Tibial artery (tissue), 4 donors: Measurements from ENCODE around the gene SREK1.

ENCODE experiments used
- DNase-seq, 2 donors: peaks; one replicate each; pipeline ENCODE4 v3.0.0-alpha.2; 2019
- H3K27ac ChIP-seq, 2 donors: fragments of 200-600 bp; sonication (generic) in 1 of 2; 1 replicate in 1 of 2; 2 replicates in 1 of 2; pipeline ENCODE4 v1.5.1; 2018 to 2019; ENCODE audit warnings: mild to moderate bottlenecking in 1 of 2
- H3K27me3 ChIP-seq, 2 donors: fragments of 200-600 bp; sonication (generic) in 1 of 2; one replicate each; pipeline versions ENCODE4 v1.5.1 to v1.6.0; 2016 to 2019
- H3K36me3 ChIP-seq, 3 donors: fragments of 200-600 bp; sonication (generic) in 2 of 3; one replicate each; pipeline ENCODE4 v1.5.1; 2016 to 2019; ENCODE audit warnings: mild to moderate bottlenecking in 2 of 3
- H3K4me1 ChIP-seq, 4 donors: fragments of 200-600 bp; sonication (generic) in 2 of 4; 1 replicate in 3 of 4; 2 replicates in 1 of 4; pipeline ENCODE4 v1.5.1; 2016 to 2019
- H3K4me3 ChIP-seq, 2 donors: fragments of 200-600 bp; sonication (generic) in 1 of 2; 1 replicate in 1 of 2; 2 replicates in 1 of 2; pipeline ENCODE4 v1.5.1; 2018 to 2019; ENCODE audit warnings: mild to moderate bottlenecking in 2 of 2
- H3K9me3 ChIP-seq, 3 donors: fragments of 200-600 bp; sonication (generic) in 1 of 3; one replicate each; pipeline ENCODE4 v1.5.1; 2016 to 2019
- CTCF ChIP-seq, 2 experiments: fragments of 200-600 bp in 1 of 2; fragments of 450-650 bp in 1 of 2; IDR thresholded peaks; one replicate each; pipeline ENCODE4 v1.5.1; 2017 to 2019; ENCODE audit warnings: antibody characterized with exemption in 2 of 2, mild to moderate bottlenecking in 1 of 2, moderate library complexity in 1 of 2
- intact Hi-C: fragments of 100-400 bp; cut with DNase I; formaldehyde crosslinking; loops from one replicate; pipeline ENCODE4 v1.15.0; 2023; ENCODE audit warnings: low total_unique reads

SREK1 gene

DNA sequence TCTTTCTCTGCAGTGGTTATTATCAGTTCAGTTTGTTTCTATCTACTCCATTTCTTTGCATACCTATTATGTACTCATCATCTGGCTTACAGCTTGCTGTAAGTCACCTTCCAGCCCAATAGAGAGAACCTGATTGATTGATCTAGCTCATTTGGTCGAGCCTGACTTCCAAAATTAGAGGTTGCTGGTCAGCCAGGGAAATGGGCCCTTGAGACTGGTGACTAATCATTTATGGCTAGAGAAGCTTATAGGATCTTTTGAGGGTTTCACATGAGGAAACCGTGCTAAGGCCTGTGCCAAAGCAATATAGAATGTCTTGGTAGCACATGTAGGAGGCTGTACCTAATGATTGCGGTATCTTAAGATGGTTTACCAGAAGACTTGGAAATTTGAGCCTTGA is 5.8 kb downstream of the SREK1 start:
- Histone ChIP-seq H3K27ac (no peak overlapping the region), H3K27me3 (no peaks in the 10 kb centered on the region), H3K36me3 (no peaks in the 10 kb centered on the region), H3K4me3 (no peak overlapping the region), H3K9me3 (no peaks in the 10 kb centered on the region), H3K4me1 (peaks cover 0 to 55% (median 21%) of the 10 kb centered on the region in 4 donors)
- intact Hi-C loops: loop anchor here (10.0 kb wide), 1 partner anchor 525 kb away; the partner anchor contains the start of genes SHLD3, TRAPPC13 and TRIM23
- no peak for TF ChIP-seq CTCF (IDR thresholded peaks at IDR 0.05)
- no peak for DNase-seq

DNA sequence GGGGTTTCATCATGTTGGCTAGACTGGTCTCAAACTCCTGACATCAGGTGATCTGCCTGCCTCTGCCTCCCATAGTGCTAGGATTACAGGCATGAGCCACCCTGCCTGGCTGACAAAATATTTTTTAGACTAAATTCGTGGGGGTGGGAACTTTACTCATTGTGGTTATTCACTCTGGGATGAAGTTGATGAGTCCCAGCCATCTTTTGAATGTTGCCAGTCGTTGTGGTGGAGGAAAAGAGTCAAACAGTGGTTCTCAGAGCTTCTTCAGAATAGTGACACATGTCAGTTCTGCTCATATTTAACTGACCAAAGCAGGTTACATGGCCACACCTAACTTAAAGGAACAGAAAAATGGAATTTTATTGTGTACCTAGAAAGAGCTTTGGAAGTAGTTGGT is 6.9 kb downstream of the SREK1 start:
- H3K27ac ChIP-seq: no peak overlapping the region
- H3K4me3 ChIP-seq: no peak overlapping the region
- intact Hi-C loops: no loop called here
- H3K9me3 ChIP-seq: no peaks in the 10 kb centered on the region
- no peak for TF ChIP-seq CTCF (IDR thresholded peaks at IDR 0.05)
- H3K4me1 ChIP-seq: peaks cover 0 to 50% (median 20%) of the 10 kb centered on the region in 4 donors
- H3K36me3 ChIP-seq: no peaks in the 10 kb centered on the region
- no peaks in the 10 kb centered on the region for H3K27me3 ChIP-seq
- DNase-seq: no peak

- Histone ChIP-seq H3K27ac (no peak overlapping the region), H3K27me3 (no peaks in the 10 kb centered on the region), H3K4me1 (peaks cover 0 to 45% (median 18%) of the 10 kb centered on the region in 4 donors), H3K9me3 (no peaks in the 10 kb centered on the region), H3K4me3 (no peak overlapping the region), H3K36me3 (no peaks in the 10 kb centered on the region)
- intact Hi-C loops: no loop called here
- no peak for DNase-seq
- no peak for TF ChIP-seq CTCF (IDR thresholded peaks at IDR 0.05)
These were observed 7.4 kb downstream of the SREK1 start for GRCh38 chr5:66151491-66151890.

- Histone ChIP-seq H3K4me3 (no peak overlapping the region), H3K4me1 (peaks cover 0 to 18% (median 2%) of the 10 kb centered on the region in 4 donors), H3K27me3 (no peaks in the 10 kb centered on the region), H3K27ac (no peak overlapping the region), H3K9me3 (no peaks in the 10 kb centered on the region), H3K36me3 (peaks cover 21 to 23% (median 21%) of the 10 kb centered on the region in 3 donors)
- DNase-seq: no peak
- intact Hi-C loops: no loop called here
- TF ChIP-seq CTCF (IDR thresholded peaks at IDR 0.05): no peak
These were observed 12.9 kb downstream of the SREK1 start for GRCh38 chr5:66157046-66157445.

GRCh38 chr5:66161356-66161755 is 17.3 kb downstream of the SREK1 start:
- intact Hi-C loops: no loop called here
- no peak overlapping the region for H3K4me3 ChIP-seq
- peaks cover 0 to 10% (median 0%) of the 10 kb centered on the region in 4 donors for H3K4me1 ChIP-seq
- DNase-seq: no peak
- no peaks in the 10 kb centered on the region for H3K27me3 ChIP-seq
- TF ChIP-seq CTCF (IDR thresholded peaks at IDR 0.05): no peak
- H3K27ac ChIP-seq: no peak overlapping the region
- peaks cover 52 to 62% (median 62%) of the 10 kb centered on the region in 3 donors for H3K36me3 ChIP-seq
- no peaks in the 10 kb centered on the region for H3K9me3 ChIP-seq
